Activated T-helper 9 cell treated with anti-CD3 and anti-CD28 coated beads, Interleukin-2, amount 50 U/mL, for 16 hours (primary cell): Measurements from ENCODE around the gene IKZF1.

Experiments
- DNase-seq: peaks from one replicate; pipeline ENCODE4 v3.0.0-alpha.2; 2020; ENCODE audit warnings: low read depth

Gene IKZF1

DNA sequence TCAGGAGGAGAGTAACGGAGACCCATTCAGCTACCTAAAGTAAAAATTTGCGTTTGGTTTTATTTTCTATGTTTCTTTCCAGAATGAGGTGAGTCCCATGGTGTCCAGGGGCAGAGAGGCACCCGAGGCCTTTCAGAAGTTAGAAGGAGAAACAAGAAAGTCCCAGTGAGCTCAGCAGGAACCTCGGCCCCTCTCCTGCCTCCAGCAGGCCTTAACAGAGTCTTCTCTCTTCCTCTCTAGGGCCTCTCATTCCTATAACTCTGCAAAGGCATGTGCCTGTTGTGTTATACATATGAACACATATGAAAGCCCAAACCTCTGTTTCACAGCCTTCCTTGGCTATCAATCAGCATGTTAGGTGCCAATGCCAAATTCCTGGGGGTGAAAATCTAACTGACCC is 20.8 kb upstream of the IKZF1 start:
- DNase-seq: no peak

DNA sequence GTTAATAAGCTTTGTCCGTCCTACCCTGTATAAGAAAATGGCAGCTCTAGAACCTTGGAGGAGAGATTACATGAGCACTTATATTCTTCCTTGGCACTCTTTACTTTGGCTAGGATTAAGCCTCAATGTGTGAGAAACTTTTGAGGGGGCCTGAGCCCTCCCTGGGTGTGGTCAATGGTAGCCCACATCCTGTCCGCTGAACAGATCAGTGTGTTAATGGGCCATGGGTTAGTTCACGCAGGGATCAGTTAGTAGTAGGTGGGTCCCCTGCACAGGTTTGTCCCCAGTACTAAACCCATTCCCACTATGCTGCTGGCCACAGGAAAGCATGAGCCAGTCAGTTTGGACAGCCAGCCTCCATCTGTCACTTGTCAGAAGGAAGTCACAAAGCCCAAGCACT is 20.2 kb upstream of the IKZF1 start:
- no peak for DNase-seq

DNA sequence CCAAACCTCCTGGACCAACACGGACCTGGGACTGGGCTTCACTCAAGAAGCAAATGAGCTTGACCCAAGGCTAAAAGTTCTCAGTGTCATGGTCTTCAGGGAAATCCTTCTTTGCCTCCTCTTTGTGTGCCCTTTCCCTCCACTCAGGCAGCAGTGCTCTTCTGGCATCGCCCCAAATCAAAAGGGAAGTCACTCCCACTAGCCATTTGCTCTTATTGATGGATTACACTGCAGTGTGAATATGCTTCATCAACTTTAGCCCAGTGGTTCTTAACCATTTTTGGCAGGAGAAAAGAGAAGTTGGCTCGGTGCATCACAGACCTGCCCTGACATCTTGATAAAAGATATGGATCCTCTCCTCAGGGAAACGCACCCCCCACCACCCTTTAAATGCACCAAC is 19.2 kb upstream of the IKZF1 start:
- no peak for DNase-seq

DNA sequence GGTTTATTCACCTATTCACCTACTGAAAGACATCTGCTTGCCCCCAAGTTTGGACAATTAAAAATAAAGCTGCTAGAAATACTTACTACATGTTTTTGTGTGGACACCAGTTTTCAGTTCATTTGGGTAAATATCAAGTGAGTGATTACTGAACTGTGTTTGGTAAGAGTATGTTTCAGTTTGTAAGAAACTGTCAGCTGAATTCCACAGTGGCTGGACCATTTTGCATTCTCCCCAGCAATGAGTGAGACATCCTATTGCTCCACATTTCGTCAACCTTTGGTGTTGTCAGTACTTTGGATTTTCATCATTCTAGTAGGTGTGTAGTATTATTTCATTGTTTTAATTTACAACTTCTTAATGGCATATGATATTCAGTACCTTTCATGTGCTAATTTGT is 17.4 kb upstream of the IKZF1 start:
- DNase-seq: no peak

DNA sequence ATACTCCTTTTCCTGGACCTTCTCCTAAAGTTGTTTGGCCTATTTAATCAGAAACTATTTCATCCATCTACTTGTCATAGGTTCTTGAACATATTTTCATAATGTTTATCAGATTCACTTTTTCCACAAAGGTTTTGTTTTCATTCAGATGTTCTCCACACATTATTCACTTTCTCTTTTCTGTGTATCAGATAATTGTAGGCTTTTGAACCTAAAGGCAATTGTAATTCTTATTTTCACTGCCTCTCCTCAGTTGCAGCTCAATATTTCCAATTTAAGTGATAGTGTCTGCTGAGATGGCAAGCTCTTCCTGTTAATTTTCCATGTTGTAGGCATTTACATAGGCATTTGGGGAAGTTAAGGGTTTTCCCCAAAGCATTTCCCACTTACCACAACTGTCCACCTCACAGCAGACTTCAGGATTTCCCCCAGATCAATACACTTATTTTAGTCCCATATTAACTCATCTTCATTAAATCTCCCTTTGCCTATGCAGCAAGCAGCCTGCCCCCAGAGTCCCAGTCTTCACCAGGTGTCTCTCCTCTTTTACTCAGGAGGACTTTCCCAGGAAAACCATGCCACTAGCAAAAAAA is 12.3 kb upstream of the IKZF1 start:
- DNase-seq: no peak

DNA sequence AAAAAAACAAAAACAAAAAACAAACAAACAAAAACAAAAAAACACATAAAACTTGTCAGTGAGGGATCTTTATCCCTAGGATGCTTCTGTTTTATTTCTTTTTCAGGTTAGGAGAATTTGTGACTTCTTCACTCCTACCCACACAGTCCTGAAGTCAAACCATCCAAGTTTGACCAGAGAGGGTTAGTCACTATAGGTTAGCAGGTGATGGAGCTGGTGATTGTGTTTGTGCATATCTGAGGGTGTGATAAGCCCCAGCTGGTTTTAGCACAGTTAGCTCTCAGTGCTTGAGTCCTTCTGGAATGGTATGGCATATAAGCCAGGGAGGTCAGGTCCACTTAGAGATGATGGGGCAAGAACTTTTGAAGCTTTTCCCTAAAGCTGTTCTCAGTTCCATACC is 11.8 kb upstream of the IKZF1 start:
- no peak for DNase-seq

DNA sequence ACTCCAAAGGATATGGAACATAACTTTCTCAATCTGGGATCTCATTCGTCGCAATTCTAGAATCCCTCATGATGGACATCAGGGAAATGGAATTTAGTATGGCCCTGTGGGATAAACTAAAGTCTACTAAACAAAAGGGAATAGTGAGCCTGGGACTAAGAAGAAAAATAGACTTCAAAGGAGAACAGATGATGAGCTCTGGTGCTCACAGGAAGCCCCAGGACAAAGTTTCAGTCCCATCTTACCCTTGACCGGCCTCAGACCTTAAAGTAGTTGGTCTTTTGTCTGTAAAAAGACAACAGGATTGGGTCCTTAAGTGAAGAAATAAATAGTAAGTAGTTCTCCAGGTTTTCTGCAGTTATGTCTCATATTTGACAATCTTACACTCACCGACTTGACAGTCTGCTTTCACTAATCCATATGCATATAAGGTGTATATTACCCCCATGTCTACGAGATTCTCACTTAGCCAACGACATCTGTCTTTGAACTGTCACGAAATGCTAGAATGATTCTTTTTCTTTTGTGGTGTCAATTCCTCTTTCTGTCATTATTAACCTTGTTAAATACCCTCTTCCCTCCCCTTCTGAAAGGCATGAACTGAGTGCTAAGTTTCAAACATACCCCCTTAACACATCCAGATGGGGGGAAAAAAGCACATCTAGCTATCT is 10.9 kb upstream of the IKZF1 start:
- no peak for DNase-seq

DNA sequence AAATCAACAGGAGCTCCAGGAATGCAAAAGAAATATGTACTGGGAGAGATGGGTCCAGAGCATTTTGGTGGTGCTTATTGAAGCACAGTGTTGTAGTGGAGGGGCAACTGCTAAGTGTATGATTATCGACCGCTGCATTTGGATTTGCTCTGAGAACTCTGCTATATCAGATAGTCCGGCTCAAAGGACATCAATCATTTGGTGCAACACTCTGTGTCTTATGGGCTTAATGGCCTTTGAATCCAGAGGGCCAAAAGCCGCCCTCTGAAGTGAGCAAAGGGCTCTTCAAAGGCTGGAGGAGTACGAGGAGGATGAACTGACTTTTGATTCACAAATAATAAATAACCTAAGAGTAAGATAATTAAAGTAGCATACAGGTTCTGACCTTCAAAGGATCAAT is 9.4 kb upstream of the IKZF1 start:
- no peak for DNase-seq

DNA sequence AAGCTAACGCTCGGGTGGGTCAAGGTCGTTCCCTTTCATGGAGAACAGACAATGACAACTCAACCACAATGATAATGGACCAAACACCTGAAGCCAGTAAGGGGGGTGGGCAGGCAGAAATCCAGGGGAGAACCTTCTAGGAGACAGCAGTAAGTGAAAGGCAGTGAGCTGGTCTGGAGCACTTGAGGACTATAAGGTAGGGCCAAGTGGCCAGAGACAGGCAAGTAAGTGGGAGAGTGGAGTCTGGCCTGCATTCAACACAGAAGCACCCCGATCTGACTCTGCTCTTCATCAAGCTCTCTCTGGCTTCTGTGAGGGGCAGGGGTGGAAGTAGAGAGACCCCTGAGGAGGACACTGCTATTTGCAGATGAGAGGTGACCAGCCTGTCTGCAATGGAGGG is 7.7 kb upstream of the IKZF1 start:
- DNase-seq: no peak

DNA sequence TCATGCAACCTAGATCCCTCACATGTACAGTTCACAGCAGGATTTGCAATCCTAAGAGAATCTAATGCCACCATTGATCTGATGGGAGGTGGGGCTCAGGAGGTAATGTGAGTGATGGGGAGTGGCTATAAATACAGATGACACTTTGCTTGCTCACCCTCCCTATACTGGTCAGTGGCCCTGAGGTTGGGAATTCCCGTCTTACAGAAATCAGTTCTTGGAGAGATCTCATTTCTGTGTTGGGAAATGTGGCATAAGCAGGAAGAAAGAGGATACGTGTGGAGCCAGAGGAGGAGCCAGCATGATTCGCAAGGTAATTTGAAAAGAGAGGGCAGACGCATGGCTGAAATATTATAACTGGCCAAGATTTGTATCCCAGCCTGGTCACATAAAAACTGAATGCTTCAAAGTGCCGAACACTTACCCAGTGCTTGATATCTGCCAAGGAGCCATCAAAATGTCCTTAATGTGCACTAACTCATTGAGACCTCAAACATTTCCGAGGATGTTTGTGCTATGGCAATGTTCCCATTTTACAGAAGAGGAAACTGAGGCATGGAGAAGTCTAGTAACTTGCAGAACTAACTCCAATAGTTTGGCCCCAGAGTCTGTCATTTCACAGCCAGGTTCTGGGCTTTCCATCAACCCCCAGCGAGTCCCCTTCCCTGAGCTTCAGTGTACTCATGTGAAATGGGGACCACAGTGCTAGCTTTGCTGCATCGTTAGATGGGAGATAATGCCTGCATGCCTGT is 5.5 kb upstream of the IKZF1 start:
- DNase-seq: no peak

DNA sequence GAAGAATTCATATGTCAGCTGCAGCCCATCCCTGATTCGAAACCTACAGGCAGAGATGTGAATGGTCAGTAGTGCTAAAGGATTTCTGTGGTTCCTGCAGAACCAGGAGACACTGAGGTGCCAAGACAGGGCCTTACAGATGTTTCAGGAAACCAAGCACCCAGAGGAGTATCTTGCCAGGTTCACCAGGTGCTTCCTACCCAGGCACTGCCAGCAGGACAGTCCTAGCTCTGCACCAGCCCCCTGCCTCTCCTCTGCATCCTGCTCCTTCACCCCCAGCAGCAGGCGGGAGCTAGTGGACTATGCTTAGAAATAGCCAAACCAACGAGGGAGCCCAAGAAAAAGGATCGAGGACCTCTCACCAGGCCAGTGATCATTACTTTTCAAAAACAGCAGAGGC is 4.2 kb upstream of the IKZF1 start:
- DNase-seq: no peak

DNA sequence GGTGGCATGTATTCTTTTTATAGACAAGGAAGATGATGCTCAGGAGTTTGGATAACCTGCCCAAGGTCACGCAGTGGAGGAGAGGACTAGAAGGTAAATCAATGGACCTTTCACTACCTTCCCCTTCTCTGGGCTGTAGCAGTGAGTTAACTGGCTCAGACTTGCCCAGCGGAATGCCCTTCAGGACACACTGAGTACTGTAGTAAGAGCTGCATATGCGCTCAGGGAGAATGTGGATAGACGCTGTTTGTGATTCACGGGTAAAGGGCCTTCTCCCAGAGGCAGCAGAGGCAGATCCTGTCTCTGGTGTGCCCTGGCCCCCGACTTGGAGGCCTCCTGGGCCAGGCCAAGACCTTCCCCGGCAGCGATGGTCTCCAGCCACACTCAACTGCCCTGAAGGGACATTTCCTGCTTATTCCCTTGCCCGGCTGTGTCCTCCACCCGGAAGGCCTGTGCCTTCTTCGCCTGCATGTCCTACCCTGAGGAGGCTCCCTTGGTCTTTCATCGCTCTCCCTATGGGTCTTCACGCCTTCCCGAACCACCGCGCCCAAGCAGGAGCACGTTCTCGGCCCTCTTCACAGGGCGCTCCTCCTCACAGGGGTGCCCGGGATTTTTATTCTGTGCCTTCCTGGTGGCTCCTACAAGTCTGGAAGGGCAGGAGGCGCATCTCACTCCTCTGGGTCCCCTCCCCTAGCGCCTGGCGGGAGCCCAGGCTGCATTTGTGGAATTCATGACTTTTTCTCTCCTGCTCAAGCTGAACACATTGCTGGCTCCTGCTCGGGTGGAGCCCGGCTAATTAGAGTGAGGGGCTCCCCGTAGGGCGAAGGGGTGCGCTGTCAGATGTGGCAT is 1.8 kb upstream of the IKZF1 start:
- DNase-seq: no peak

DNA sequence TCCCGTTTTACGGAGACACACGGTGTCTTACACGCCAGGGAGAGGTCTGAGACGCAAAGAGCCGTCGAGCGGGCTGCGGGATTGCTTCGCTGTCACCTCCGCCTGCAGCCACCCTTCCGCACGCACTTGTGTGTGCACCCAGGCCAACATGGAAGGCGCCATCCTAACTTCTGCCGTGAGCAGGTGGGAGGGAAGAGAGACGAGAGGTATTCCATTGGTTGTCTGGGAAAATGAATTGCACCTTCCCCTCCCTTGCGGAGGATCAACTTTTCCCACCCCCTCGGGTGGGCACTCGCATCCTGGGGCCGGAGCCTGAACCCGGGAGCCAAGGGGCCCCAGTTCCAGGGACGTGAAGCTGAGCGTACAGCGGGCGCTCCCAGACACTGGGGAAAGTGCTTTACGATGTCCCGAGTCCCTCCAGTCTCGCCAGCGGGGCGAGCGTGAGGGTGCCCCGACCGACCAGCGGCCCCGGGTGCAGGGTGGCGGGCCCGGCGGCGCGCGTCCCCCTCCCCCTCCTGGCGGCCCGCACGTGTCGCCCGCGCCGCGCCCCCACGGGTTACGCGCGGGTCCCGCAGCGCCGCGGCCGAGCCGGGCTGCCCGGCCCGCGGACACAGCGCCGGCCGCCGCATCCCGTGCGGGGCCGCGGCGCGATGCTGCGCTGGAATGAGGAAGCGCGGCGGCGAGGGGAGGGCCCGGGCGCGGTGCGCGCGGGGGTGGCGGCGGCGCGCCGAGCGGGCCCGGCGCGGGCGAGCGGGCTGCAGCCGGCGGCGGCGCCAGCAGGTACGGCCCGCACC is 984 bp upstream of the IKZF1 start:
- DNase-seq: no peak

DNA sequence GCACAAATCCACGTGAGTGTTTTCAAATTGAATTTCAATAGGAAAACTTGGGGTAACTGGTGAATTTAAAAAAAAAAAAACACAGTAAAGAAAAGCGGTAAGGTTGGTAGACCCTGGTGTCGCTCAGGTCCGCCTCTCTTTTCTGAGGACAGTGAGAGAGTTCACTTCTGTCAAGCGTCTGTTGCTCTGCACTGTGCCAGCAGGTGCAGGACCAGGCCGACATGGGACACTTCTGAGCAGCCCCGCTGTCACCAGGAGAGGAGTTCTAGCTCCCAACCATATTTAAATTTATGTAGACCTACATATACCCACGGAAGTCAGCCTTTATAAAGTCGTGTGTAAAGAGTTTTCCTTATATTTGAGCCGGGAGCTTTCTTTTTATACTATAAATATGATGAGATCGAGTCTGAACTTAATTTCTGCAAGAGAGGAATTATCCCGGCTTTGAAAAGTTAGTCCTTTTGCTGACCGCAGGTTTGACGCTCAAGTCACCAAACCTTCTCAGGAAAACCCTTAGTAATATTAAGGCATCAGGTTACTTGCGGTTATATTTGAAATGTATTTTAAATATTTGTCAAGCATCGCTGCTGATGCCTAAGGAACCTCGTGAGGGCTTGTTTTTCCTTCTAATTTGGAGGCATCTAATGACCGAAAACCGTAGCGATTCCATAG is 531 bp downstream of the IKZF1 start:
- DNase-seq: no peak

DNA sequence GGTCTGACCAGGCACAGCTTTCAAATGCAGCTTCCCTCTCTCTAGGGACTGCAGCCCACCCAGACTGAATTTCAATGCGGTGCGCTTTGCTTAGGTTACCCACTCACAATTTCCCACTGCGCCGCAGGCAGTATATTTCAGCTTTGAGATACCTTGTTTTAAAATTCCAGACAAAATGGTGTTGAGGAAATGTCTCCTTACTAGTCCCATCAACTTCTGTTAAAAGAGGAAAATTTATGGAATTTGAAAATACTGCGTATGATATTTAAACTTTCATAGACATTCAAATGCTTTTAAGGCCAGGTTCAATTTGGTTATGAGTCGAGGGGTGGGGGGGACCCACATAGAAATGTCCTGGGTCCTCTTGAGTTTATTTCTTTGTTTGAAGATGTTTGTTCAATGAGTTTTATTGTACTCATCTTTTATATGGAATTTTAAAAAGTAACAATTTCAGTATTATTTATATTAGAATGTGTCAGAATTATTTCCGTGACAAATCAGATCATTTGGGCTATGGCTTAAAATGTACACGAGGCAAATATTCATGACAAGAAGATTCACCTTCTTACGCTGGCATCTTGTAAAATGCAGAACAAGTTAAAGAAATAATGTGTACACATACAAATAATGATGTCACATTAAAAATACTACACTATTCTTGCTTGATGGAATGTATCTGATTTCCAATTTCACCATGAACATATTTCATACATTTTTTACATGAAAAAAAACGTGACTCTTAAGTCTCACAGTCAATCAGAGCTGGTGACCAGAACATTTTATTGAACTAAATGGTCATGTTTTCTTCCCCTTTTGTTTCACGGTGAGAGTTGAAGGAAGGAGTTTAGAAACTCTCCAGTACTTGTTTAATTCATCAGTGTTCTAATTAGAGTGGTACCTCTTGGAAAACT is 1.3 kb downstream of the IKZF1 start:
- no peak for DNase-seq

DNA sequence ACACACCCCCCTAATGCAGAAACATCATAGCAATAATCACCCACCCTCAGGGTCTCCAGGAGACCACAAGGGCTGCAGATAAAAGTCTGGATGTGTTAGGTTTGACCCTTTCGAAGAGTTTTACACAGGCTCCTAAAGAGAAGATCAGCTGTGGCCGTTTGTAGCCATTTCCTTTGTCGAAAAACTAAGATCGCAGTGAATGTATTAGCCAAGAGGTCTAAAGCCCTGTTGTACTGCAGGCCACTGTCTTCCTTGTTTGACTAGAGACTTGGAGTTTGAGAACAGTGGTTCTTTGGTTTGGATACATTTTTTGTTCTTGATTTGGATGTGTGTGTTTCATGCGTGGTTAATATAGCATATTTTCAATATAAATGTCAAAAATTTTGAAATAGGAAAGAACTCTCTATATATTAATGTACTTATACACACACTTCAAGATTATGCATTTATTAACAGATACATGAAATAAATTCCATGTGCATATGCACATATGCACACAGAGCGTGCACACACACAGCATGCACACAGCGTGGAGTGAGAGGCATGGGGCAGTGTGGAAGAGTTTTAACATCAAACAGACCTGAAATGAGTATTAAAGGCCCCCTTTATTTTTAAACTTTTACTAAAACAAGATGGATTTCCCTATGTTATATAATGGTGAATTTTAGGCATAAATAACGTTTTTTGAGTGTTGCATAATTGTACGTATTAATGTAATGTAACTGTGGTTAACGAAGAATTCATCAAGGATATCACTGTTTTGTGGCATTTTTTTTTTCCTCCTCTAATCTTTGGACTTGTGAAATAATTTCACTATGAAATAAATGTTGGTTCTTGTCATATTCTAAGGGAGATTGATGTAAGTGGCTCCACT is 2.2 kb downstream of the IKZF1 start:
- DNase-seq: no peak

DNA sequence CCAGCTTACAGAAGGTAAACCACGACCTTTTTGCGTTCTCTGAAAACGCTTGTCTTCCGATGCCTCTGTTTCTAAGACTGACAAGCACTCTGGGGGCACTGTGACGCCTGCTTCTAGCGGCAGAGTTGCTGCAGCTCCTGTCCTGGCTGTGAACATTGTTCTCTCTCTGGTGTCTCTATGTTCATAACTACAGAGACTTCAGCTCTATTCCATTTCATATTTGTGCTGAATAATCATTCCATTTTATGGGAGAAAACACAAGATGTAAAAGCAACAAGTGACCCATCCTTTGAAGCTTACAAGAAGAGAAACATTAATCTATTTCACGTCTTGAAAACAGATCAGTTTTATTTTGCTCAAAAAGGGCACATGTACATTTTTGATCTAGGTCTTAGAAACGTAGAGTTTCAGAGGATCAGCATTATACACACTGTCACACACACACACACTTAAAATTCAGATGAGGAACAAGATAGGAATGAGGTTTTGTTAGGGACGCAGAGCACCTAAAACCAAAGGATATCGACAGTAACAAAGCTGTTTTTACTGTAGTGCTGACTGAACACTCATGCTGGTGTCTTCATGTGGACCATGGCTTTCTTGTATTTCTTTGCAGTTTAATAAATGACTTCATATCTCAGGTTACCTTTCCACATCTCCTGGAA is 3.0 kb downstream of the IKZF1 start:
- DNase-seq: no peak

DNA sequence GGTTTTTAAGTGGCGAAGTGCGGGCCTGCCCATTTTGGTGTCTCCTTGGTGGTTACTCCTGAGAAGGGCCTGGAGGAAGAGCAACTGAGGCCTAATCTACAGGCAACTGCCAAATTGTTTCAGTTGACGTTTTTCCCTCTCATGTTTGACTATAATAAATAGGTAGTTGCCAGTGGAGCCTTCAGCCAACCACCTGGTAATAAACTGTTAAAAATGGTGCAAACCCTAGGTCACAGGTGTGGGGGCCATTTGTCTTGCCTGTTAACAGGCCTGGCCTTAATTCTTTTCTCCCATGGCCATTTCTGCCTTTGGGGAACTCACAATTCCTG is 3.7 kb downstream of the IKZF1 start:
- no peak for DNase-seq
